Erythroblast (primary cell): ENCODE data around the gene CDYL2.

ENCODE experiments used
- GATA1 ChIP-seq: IDR thresholded peaks from 2 replicates; pipeline ENCODE4 v1.6.1; 2011; ENCODE audit warnings: low read depth, mild to moderate bottlenecking, control low read depth, low read length, moderate library complexity
- POLR2A ChIP-seq: IDR thresholded peaks from 2 replicates; pipeline ENCODE4 v1.6.1; 2011; ENCODE audit warnings: mild to moderate bottlenecking, low read length

GRCh38 chr16:80816356-80816755 is 12.0 kb upstream of the CDYL2 start:
- TF ChIP-seq POLR2A: no peak
- no peak for TF ChIP-seq GATA1
